ENCODE data around the gene OCA2. TPM values are rescaled to one million over a fixed set of nuclear protein-coding genes. Genes with fewer than 3 reads are reported as not detected.

Gene OCA2
- polyA plus RNA-seq, 1 donor from 2014 or later = not detected

GRCh38 chr15:28101983-28102441 lies 2.9 kb upstream of the OCA2 start:
- no peaks in the 10 kb centered on the region for H3K36me3 Mint-ChIP-seq
- H3K9me3 Mint-ChIP-seq = peaks cover 0 to 5% (median 0%) of the 10 kb centered on the region in 3 donors
- no peak overlapping the region for H3K27ac Mint-ChIP-seq
- H3K4me1 Mint-ChIP-seq = peaks cover 5 to 25% (median 22%) of the 10 kb centered on the region in 3 donors
- peaks cover 45% of the 10 kb centered on the region for H3K27me3 Mint-ChIP-seq
- no peak overlapping the region for H3K4me3 Mint-ChIP-seq

- Mint-ChIP-seq H3K27ac (no peak overlapping the region), H3K4me3 (no peak overlapping the region), H3K27me3 (peaks cover 47% of the 10 kb centered on the region), H3K9me3 (peaks cover 0 to 5% (median 0%) of the 10 kb centered on the region in 3 donors), H3K4me1 (peaks cover 6 to 25% (median 25%) of the 10 kb centered on the region in 3 donors), H3K36me3 (no peaks in the 10 kb centered on the region)
Observed at GRCh38 chr15:28101201-28101600, 2.1 kb upstream of the OCA2 start.

DNA sequence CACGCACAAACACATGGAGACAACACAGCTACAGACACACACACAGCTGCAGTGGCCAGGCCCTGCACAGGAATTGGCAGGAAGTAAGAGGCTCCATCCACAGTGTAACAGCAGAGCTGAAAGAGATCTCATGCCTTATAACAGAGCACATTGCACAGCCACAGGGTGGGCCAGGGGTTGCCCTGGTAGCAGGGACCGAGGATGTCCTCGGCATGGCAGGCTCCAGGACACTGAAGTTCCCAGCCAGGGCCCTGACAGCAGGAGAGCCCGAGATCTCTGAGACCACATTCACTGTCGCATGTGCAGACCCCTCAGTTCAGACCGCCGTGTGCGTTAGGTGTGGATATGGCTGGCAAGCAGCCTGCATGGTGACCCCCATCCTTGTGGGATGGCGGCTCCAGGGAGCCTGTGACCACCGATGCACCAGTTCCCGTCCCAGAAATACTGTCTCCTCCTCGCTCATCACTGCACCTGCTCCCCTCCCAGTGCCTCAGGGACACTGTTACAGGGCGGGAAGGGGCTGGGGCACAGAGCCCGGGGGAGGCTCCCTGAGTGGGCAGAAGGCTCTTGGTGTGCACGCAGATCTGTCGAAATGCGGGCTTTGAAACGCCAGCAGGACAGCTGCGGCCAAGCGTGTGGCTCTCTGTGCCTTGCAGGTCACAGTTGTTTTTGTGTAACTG lies 1.5 kb upstream of the OCA2 start:
- peaks cover 8 to 30% (median 28%) of the 10 kb centered on the region in 3 donors for H3K4me1 Mint-ChIP-seq
- peaks cover 0 to 5% (median 0%) of the 10 kb centered on the region in 3 donors for H3K9me3 Mint-ChIP-seq
- H3K36me3 Mint-ChIP-seq = no peaks in the 10 kb centered on the region
- peaks cover 49% of the 10 kb centered on the region for H3K27me3 Mint-ChIP-seq
- peak overlapping the region in 1 of 3 donors; percentile 14 for H3K27ac Mint-ChIP-seq
- H3K4me3 Mint-ChIP-seq = peak overlapping the region in 1 of 4 donors; percentile 2

GRCh38 chr15:28099555-28100140 lies 533 bp upstream of the OCA2 start:
- H3K27me3 Mint-ChIP-seq = peaks cover 54% of the 10 kb centered on the region
- peak overlapping the region in 2 of 3 donors; percentile 0 to 5 for H3K27ac Mint-ChIP-seq
- peaks cover 0 to 5% (median 0%) of the 10 kb centered on the region in 3 donors for H3K9me3 Mint-ChIP-seq
- no peaks in the 10 kb centered on the region for H3K36me3 Mint-ChIP-seq
- peak overlapping the region; percentile 2 to 53 (median 9) for H3K4me3 Mint-ChIP-seq
- peaks cover 10 to 31% (median 30%) of the 10 kb centered on the region in 3 donors for H3K4me1 Mint-ChIP-seq

DNA sequence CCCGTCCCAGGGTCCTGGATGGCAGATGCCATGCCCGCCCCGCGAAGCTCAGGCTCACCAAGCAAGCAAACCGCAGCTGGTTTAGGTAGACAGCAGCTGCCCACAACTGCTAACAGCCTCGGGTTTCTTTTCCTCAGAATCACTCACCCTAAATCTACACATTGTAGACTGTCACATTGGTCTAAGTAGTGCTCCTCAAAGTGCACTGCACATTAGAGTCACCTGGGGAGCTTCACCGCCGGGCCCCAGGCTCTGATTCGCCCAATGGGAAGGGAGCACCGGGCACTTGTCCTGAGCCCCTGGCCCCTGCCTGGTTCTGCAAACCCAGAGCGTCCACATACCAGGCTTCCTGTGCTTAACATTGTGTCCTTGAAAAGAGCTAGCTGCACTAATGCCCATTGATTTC lies 752 bp downstream of the OCA2 start:
- Mint-ChIP-seq H3K27me3 (peaks cover 62% of the 10 kb centered on the region), H3K27ac (peak overlapping the region in 2 of 3 donors; percentile 32 to 81), H3K4me1 (peaks cover 13 to 33% (median 30%) of the 10 kb centered on the region in 3 donors), H3K36me3 (no peaks in the 10 kb centered on the region), H3K4me3 (peak overlapping the region in 1 of 4 donors; percentile 70), H3K9me3 (peaks cover 0 to 7% (median 0%) of the 10 kb centered on the region in 3 donors)

GRCh38 chr15:28097656-28098359 lies 1.3 kb downstream of the OCA2 start:
- Mint-ChIP-seq H3K36me3 (no peaks in the 10 kb centered on the region), H3K27me3 (peaks cover 62% of the 10 kb centered on the region), H3K4me3 (peak overlapping the region; percentile 69 to 74 (median 72)), H3K4me1 (peaks cover 13 to 33% (median 28%) of the 10 kb centered on the region in 3 donors), H3K9me3 (peaks cover 0 to 7% (median 0%) of the 10 kb centered on the region in 3 donors), H3K27ac (peak overlapping the region in 2 of 3 donors; percentile 32 to 81)

- H3K4me1 Mint-ChIP-seq = peaks cover 13 to 33% (median 31%) of the 10 kb centered on the region in 3 donors
Observed at GRCh38 chr15:28096670-28097431, 2.3 kb downstream of the OCA2 start.

DNA sequence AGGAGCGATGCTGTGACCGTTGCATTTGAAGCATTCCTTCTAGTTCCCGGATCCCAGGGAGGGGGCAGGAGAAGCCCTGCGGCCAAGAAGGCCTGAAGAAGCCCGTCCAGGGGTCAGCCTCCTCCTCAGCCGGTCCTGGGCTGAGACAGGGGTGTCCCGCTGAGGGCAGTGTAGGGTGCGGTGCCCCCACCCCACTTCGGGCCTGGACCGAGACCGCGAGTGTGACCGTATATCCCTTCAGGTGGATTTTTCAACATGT lies 2.8 kb downstream of the OCA2 start:
- H3K27me3 Mint-ChIP-seq = peaks cover 67% of the 10 kb centered on the region
- no peaks in the 10 kb centered on the region for H3K36me3 Mint-ChIP-seq
- H3K4me3 Mint-ChIP-seq = peak overlapping the region; percentile 85 to 96 (median 93)
- peaks cover 13 to 33% (median 31%) of the 10 kb centered on the region in 3 donors for H3K4me1 Mint-ChIP-seq
- peak overlapping the region in 2 of 3 donors; percentile 65 to 70 for H3K27ac Mint-ChIP-seq
- H3K9me3 Mint-ChIP-seq = peaks cover 0 to 13% (median 0%) of the 10 kb centered on the region in 3 donors

More at GRCh38 chr15:28096670-28097431, 2.3 kb downstream of the OCA2 start:
- Mint-ChIP-seq H3K27ac (peak overlapping the region in 2 of 3 donors; percentile 1 to 81), H3K36me3 (no peaks in the 10 kb centered on the region), H3K4me3 (peak overlapping the region; percentile 85 to 96 (median 93)), H3K9me3 (peaks cover 0 to 10% (median 0%) of the 10 kb centered on the region in 3 donors), H3K27me3 (peaks cover 63% of the 10 kb centered on the region)

DNA sequence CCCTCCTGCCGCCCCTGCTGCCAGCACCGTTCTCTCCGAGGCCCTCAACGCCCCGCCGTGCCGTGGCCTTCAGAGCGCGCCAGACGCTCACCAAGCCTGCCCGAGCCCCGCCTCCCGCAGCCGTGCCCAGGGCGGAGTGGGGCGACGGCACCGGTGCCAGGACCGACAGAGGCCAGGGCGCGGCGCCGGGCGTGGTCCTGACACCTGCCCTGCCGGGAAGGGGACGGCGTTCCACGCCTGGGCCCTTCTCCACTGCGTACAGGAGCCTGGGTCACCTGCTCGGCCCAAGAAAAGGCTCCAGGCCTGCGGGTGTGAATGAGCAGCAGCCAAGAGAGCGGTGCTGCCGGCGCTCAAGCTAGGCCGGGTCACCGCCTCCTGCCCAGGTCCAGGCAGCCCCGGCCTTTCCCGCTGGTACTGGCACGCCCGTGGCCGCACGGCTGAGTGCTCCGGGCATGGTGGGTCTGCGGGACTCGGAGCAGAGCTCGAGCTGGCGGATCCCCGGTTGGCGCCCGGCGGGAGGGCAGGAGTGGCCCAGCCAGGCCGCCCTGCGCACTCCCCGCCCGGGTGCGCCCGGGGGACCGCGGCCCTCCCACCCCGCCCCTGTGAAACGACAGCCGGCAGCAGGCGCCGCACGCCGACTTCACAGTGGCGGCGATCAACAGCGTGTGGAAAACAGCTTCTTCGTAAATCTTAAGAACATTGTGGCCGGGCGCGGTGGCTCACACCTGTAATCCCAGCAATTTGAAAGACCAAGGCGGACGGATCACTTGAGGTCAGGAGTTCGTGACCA lies 4.2 kb downstream of the OCA2 start:
- peaks cover 70% of the 10 kb centered on the region for H3K27me3 Mint-ChIP-seq
- H3K4me1 Mint-ChIP-seq = peaks cover 13 to 31% (median 29%) of the 10 kb centered on the region in 3 donors
- no peak overlapping the region for H3K27ac Mint-ChIP-seq
- H3K36me3 Mint-ChIP-seq = no peaks in the 10 kb centered on the region
- H3K4me3 Mint-ChIP-seq = peak overlapping the region; percentile 85 to 96 (median 93)
- H3K9me3 Mint-ChIP-seq = peaks cover 4 to 22% (median 11%) of the 10 kb centered on the region in 3 donors

DNA sequence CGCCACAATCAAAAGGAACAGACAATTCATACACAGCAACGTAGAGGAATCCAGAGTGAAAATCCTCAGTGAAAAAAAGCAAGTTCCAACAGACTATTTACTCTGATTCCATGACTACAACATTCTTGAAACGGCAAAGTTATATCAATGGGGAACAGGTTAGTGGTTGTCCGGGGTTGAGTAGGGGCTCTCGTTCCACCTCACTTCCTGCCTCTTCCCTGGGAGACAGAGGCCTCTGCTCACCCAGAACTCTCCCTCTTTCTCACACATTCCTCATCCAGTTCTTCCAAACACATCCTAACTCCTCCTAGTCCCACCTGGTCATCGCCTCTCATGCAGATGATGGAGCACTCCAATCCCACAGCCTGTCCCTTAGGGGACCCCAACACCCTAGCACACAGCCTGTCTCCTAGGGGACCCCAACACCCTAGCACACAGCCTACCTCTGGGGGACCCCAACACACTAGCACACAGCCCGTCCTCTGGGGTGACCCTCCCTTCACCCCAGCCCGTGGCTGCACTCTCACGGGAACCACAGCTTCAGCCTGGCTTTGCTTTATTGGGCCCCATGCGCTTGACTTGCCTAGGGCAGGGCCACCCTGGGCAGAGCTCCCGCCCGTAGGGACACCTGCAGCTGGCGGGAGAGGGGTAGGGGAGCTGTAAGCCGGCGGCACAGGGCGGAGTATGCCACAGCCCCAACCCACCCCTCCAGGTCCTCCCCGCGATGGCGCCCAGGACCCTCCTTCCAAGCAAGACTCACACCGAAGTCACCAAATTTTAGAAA lies 5.2 kb downstream of the OCA2 start:
- Mint-ChIP-seq H3K27me3 (peaks cover 69% of the 10 kb centered on the region), H3K4me1 (peaks cover 13 to 26% (median 25%) of the 10 kb centered on the region in 3 donors), H3K36me3 (no peaks in the 10 kb centered on the region), H3K4me3 (peak overlapping the region; percentile 31 to 60 (median 46)), H3K9me3 (peaks cover 9 to 20% (median 19%) of the 10 kb centered on the region in 3 donors), H3K27ac (no peak overlapping the region)

- Mint-ChIP-seq H3K9me3 (peaks cover 12 to 28% (median 26%) of the 10 kb centered on the region in 3 donors), H3K27ac (no peak overlapping the region), H3K4me1 (peaks cover 11 to 24% (median 12%) of the 10 kb centered on the region in 3 donors), H3K4me3 (no peak overlapping the region), H3K36me3 (peaks cover 2% of the 10 kb centered on the region), H3K27me3 (peaks cover 67% of the 10 kb centered on the region)
Observed at GRCh38 chr15:28091313-28091712, 7.8 kb downstream of the OCA2 start.

DNA sequence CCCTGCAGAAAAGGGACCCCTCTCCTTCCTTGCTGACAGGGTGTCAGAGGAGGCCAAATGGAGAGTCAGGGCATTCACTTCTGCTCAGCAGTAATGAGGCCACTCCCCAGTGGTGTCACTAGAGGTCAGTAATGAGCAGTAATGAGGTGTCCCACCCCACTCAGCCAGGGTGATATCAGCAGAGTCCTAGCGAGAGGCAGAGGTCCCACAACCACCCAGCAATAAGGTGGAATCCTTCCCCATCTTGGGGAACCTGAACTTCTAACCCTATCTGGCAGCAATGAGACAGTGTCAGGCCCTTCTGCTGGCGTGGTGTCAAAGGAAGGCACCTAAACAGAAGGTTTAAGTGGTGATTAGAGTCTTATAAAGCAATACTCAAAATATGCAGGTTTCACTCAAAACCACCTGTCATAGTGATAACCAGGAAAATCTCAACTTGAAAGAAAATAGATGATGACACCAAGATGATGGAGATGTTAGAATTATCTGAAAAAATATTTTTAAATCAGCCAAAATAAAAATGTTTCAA lies 12.9 kb downstream of the OCA2 start:
- peaks cover 2% of the 10 kb centered on the region for H3K36me3 Mint-ChIP-seq
- peaks cover 36% of the 10 kb centered on the region for H3K27me3 Mint-ChIP-seq
- no peak overlapping the region for H3K4me3 Mint-ChIP-seq
- no peak overlapping the region for H3K27ac Mint-ChIP-seq
- peaks cover 15 to 27% (median 19%) of the 10 kb centered on the region in 3 donors for H3K9me3 Mint-ChIP-seq
- peaks cover 0 to 12% (median 4%) of the 10 kb centered on the region in 3 donors for H3K4me1 Mint-ChIP-seq

All from IgD-negative memory B cell (primary cell).